Fibroblast of mammary gland (primary cell): ENCODE measurements around the gene INPP5D.

Experiments
- DNase-seq: peaks from one replicate; pipeline ENCODE4 v3.0.0-alpha.2; 2010; ENCODE audit warnings: low read depth
- H3K4me3 ChIP-seq: 2 replicates; pipeline ENCODE4 v1.5.1; 2011; ENCODE audit warnings: low read depth, mild to moderate bottlenecking, low read length, moderate library complexity; ENCODE audit not compliant: control insufficient read depth
- TF ChIP-seq, protein P1 (sequence below): conservative IDR thresholded peaks from 2 replicates; pipeline ENCODE4 v1.5.1; 2011; ENCODE audit warnings: low read depth, low read length, inconsistent platforms; ENCODE audit not compliant: control insufficient read depth, insufficient read depth

INPP5D gene

DNA sequence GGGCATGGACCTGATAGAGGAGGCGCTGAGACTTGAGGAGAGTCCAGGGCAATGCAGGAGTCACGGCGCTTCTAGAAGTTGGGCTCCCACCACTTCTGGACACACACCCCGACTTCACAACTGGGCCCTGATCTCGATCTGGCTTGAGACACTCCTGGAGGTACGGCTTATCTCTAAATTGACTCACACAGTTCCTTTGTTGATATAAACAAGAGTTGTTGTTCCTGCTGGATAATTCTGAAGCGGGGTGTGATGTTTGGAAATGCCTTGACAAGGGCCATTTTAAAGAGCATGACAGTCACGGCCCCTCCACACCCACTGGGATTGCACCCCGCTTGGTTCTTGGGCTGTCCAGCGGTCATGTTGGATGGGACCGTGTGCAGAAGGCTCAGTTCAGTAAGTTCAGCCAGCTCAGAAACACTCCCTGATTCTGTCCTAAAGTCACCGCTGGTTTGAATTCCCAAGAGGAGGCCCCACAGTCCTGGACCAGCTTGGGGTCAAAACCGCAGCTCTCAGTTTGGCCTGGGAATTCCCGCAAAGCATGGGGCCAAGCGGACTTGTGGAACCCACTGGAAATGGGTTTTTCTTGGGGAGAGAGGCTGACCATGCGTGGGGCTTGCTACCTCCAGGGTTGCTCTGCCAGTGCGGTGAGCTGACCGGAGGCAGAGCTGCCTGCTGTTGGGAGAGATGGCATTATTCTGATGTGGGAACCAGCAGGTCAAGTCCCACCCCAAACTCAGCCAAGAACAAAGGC, 37.0 kb upstream of the INPP5D start:
- DNase-seq = no peak
- H3K4me3 ChIP-seq = no peak overlapping the region
- TF ChIP-seq, protein P1, sequence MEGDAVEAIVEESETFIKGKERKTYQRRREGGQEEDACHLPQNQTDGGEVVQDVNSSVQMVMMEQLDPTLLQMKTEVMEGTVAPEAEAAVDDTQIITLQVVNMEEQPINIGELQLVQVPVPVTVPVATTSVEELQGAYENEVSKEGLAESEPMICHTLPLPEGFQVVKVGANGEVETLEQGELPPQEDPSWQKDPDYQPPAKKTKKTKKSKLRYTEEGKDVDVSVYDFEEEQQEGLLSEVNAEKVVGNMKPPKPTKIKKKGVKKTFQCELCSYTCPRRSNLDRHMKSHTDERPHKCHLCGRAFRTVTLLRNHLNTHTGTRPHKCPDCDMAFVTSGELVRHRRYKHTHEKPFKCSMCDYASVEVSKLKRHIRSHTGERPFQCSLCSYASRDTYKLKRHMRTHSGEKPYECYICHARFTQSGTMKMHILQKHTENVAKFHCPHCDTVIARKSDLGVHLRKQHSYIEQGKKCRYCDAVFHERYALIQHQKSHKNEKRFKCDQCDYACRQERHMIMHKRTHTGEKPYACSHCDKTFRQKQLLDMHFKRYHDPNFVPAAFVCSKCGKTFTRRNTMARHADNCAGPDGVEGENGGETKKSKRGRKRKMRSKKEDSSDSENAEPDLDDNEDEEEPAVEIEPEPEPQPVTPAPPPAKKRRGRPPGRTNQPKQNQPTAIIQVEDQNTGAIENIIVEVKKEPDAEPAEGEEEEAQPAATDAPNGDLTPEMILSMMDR = no peak

- H3K4me3 ChIP-seq = no peak overlapping the region
- no peak for DNase-seq
- TF ChIP-seq, protein P1 = no peak
Measured at GRCh38 chr2:233023761-233024410, 36.3 kb upstream of the INPP5D start.

DNA sequence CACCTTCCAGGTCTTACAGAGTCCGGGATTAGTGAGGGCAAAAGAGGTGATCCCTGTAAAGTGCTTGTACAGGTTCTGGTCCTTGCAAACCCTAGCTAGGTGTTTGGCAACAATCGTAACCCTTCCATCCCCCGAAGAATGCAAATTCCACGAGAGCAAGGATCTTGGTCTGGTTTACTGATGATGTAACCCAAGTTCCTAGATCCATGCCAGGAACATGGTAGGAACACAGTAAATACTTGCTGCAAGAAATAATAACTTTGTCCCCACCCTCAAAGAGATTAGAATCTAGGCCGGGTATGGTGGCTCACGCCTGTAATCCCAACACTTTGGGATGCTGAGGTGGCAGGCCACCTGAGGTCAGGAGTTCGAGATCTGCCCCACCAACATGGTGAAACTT, 34.4 kb upstream of the INPP5D start:
- H3K4me3 ChIP-seq = no peak overlapping the region
- TF ChIP-seq, protein P1 = no peak
- no peak for DNase-seq

DNA sequence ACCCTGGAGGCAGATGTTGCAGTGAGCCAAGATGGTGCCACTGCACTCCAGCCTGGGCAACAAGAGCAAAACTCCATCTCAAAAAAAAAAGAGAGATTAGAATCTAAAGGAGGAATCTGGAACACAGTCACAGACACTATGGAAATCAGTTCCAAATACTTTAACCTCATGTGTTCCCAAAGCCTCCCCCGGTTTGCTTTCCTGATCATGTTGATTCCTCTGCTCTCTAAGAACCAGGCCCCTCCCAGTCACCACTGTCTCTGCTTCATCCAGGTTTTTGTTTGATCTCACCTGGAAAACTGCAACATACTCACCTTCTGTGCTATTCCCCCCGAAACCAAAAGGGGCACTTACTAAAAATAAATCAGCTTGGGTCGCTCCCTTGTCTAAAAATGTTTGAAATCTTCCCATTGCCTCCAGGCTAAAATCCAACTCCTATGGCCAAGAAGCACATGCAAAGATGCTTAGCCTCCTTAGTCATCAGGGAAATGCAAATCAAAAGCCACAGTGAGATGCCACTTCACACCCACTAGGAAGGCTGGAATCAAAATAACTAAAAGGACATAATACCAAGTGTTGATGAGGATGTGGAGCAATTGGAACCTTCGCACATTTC, 33.8 kb upstream of the INPP5D start:
- DNase-seq = peak; percentile 55
- no peak overlapping the region for H3K4me3 ChIP-seq
- TF ChIP-seq, protein P1 = no peak

- no peak overlapping the region for H3K4me3 ChIP-seq
- DNase-seq = peak; percentile 66
- TF ChIP-seq, protein P1 = no peak
Measured at GRCh38 chr2:233029321-233029720, 30.8 kb upstream of the INPP5D start.

- TF ChIP-seq, protein P1 = no peak
- H3K4me3 ChIP-seq = no peak overlapping the region
- no peak for DNase-seq
Measured at GRCh38 chr2:233031556-233032500, 28.3 kb upstream of the INPP5D start.
